ENCODE measurements around the gene LAMA2.

- TF ChIP-seq POLR2AphosphoS5 (IDR thresholded peaks at IDR 0.05; ENCODE audit: borderline replicate concordance, low read depth, low read length): no peak
- TF ChIP-seq EZH2 (IDR thresholded peaks at IDR 0.05): no peak
- TF ChIP-seq FOXP2 (optimal IDR thresholded peaks at IDR 0.05; ENCODE audit: control extremely low read depth, extremely low read length, insufficient read depth): no peak
Measured at GRCh38 chr6:129059650-129060049, 176.7 kb downstream of the LAMA2 start.

All from SK-N-MC (cell line).